HG03103 (cell line): ENCODE measurements around the gene NIPAL3.
"Not testable (repeated sequence)": the region's sequence is repeated elsewhere in the genome, so short reads cannot be mapped to it uniquely, and the experiment has no call there.

ENCODE experiments used
- ATAC-seq: cut with Tn5 transposase; IDR thresholded peaks from one replicate; pipeline ENCODE4 v1.9.1; 2021; ENCODE audit warnings: low read depth; ENCODE audit not compliant: unreplicated experiment

NIPAL3 gene

DNA sequence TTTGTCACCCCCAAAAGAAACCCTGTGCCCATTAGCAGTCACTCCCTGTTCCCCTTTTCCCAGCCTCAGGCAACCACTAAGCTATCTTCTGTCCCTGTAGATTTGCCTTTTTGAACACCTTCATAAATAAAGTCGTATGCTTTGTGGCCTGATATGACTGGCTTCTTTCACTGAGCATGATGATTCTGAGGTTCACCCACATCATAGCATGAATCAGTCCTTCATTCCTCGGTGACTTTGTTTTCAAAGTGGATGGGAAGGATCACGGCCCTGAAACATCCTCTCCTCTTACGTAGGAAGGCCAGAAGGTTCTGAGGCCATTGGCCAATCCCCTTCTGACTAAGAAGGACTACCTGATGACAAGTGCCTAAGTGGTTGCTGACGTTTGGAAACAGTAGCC, 39.1 kb downstream of the NIPAL3 start:
- ATAC-seq: no peak

DNA sequence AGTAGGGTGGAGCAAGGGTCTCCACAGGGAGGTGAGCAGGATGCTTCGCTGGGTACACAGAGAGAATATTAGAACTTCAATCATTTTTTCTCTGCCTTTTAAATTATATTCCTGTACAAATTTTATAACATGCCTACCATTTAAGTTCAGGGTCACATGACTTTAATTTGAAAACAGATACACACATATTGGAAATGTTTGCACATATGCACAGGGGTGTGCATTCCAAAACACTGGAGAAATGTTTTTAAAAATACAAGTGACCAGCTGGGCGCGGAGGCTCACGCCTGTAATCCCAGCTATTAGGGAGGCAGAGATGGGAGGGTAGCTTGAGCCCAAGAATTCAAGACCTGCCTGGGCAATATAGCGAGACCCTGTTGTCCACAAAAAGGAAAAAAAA, 39.7 kb downstream of the NIPAL3 start:
- ATAC-seq: no peak

DNA sequence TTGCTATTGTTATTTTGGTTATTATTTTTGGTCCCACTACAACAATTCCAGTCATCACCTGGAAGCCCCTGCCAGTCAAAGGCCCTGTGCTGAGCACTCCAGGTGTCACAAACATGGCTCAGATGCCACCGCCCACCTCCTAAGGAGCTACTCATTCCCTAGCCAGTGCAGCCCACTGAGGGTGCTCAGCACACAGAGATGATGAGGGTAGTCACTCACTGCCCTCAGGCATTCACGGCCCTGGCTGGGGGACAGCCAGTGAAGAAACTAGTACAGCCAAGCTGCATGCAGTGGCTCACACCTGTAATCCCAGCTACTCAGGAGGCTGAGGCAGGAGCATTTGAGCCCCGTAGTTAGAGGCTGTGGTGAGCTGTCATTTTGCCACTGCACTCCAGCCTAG, 42.3 kb downstream of the NIPAL3 start:
- no peak for ATAC-seq

DNA sequence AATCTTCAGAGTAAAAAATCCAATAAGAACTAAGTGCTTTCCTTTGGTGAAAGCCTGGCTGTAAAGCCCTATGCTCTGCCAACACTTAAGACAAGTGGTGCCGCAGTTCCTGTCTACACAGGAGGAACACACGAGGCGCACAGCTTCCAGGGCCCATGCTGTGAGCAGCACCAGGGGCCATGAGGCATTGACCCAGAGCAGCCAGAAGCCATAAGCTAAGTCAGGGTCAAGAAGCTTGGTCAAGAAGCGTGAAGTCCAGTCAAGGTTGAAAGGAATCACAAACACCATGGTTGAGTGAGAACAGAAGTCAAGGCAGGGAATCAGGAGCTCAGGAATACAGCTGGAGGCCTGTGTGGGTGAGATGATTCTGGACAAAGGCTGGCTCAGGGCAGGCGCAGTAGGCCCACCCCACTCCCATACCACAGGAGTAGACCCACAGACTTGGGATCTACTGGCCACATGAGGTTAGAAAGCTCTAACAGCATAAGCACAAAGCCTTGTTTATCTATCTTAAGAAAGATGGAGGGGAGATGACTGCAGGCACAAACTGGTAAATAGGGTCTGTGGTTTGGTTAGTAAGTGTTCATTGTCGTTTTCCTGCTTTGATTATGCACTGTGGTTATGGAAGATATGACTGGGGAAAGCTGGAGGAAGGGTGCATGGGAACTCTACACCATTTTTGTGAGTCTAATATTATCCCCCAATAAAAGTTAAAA, 44.1 kb downstream of the NIPAL3 start:
- ATAC-seq: no peak

DNA sequence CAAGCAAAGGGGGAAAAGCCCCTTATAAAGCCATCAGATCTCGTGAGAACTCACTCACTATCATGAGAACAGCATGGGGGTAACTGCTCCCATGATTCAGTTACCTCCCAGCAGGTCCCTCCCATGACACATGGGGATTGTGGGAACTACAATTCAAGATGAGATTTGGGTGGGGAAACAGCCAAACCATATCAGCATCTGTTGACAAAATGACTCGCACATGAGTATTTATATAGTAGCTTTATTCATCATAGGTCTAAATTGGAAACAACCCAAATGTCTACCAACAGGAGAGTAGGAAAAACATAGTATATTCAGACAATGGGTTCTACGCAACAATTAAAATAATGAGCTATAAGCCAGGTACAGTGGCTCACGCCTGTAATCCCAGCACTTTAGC, 46.5 kb downstream of the NIPAL3 start:
- not testable (repeated sequence) for ATAC-seq

DNA sequence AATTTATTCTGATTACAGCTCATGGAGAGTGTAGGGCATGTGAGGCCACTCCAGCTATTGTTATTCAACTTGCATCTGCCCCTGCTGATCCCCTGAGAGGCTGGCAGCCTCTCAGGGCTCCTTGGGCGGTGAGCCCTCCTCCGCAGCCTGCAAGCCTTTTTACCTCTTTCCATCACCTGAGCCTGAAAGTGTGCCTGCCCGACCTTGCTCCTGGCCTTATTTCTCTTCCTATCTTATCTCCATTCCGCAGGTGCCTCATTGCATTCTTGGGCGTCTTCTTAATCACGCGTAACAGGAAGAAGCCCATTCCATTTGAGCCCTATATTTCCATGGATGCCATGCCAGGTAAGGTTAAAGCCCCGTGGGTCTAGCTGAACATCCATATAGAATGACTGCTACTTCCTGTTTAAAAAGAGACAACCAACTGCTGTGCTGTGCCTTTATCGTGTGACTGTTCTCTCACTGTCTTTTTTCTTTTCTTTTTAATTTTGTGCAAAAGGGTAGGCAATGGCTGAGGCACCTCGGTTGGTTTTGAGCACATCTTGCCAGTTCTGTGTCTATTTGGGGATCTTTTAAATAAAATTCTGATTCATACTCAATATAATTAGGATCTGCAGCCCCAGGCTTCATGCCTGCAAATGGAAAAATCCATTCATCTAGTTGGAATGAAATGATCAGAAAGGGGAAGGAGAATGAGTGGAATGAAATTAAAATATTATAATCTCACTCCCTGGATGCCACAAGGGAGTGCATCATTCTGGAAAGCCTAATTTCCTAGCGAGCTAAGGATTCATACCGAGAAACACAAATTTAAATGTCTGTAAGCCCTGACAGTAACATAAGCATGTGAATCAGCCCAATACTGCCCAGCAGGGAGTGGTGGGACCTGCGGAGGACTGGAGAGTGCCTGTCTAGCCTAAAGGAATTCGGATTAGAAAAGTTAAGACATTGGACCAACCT, 48.5 kb downstream of the NIPAL3 start:
- ATAC-seq: no peak

DNA sequence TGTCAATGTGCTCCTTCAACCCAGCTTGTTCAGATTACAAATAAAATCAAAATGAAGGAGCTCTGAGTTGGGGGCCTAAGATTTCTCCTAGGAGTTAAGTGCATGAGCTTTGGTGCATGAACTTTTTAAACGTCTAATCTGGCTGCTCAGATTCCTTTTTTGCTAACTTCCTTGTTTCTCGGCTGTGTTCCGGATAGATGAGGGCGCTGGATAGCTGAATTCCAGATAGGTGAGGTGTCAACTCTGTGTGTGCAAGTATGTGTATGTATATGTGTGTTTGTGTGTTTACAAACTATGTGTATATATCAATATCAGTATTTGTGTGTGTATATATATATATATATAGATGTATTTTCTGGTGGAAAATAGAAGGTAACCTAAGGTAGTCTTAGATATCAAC, 49.5 kb downstream of the NIPAL3 start:
- no peak for ATAC-seq

DNA sequence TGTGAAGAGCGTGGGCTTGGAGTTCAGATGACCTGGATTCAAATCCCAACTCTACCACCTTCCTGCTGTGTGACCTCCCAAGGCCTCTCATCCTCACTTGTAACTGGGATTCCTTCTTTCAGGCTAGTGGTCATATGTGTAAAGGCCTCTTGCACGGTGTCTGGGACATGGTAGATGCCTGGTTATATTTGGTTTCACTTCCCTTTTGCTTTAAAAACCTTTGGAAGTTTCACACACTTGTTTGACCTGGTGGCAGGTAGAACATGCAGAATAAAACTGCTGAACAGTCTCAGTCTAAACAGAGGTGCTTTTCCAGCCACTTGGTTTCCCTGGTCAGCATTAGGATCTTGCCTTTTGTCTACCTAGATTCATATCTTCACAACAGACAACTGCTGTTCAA, 50.0 kb downstream of the NIPAL3 start:
- no peak for ATAC-seq

DNA sequence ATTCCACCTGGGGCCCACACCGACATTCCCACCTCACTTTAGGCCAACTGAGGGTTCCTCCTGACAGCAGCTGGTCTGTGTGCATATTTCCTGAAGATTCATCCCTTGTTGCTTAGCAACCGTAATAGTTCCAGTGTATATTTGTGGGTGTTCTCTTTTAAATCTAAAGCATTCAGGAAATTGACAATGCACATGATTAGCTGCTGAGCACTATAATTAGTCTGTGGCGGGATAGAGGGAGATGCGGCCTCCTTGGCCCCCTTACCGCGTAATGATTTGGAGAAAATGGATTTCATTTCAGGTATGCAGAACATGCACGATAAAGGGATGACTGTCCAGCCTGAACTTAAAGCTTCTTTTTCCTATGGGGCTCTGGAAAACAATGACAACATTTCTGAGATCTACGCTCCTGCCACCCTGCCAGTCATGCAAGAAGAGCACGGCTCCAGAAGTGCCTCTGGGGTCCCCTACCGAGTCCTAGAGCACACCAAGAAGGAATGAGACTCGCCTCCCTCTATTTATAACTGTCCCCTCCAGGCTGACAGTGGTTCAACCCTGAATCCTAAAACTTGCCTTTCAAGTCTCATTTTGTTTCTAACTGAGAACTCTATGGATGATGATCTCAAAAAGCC, 53.2 kb downstream of the NIPAL3 start:
- no peak for ATAC-seq

DNA sequence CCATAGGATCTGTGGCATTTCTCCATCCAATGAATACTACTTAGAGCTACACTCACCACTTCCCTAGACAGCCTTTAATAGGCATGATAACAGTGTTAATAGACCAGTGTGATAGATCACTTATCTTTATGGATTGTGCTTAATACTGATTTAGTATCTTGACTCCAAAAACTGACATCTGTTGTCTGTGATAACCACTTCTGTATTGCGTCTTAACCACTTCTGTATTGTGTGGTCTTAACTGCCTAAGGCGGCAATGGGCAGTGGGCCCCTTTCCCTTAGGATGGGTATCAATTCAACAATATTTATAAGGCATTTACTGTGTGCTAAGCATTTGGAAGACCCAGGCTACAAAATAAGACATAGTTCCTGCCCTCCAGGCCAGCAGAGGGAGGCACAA, 55.0 kb downstream of the NIPAL3 start:
- ATAC-seq: no peak

DNA sequence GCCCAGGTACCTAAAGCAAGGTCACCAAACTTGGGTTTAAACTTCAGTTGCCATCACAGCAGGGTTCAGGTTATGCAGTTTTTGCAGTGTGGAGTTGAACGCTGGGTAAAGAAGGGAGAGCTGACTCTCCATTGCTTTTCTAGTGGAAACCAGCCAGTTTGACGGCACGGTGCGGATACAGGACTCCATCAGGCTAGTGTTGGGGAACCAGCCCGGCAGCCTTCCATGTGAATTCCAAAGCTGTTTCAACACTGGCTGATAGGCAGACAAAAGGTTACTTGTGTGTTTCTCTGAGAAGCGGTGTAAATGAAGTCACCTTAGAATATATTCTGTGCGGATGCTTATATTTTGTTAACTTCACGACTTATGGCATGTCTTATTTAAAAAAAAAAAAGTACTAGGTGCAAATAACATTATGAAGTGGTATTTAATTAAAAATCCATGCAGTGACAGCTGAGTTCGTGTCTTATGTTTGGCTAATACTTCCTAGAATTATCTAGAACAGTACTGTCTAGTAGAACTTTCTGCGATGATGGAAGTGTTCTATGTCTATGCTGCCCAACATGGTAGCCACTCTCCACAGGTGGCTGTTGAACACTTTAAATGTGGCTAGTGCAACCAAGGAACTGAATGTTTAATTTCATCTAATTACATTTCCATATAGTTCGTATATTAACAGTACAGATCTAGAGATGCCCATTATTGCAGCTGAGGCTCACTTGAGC, 57.1 kb downstream of the NIPAL3 start:
- no peak for ATAC-seq

DNA sequence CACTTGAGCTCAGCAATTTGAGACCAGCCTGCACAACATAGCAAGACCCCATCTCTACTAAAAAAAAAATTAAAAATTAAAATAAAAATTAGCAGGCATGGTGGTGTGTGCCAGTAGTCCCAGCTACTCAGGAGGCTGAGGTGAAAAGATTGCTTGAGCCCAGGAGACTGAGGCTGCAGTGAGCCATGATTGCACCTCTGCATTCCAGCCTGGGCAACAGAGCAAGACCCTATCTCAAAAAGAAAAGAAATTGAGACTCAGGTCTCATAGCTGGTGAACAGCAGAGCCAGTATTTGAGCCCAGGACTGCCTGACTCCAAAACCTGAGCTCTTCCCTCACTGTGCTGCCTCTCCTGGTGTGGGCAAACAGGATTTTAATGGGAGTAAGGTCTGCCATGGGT, 58.6 kb downstream of the NIPAL3 start:
- ATAC-seq: no peak

DNA sequence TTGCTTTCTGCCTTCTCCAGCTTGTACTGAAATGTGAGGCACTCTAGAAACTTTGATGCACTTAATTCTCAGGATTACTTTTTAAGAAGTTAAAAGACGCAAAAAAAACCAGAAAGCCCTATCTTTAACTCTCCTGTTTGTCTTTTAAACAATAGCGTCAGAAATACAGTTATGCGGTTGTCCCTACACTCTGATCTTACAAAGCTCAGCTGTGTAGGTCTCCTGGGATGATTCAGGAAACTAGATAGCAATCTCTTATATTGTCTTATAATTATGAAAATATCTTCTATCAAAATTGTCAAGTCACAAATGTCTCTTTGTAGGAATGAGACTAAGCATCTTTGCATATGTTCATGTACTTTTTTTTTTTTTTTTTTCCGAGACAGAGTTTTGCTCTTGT, 60.1 kb downstream of the NIPAL3 start:
- ATAC-seq: no peak

DNA sequence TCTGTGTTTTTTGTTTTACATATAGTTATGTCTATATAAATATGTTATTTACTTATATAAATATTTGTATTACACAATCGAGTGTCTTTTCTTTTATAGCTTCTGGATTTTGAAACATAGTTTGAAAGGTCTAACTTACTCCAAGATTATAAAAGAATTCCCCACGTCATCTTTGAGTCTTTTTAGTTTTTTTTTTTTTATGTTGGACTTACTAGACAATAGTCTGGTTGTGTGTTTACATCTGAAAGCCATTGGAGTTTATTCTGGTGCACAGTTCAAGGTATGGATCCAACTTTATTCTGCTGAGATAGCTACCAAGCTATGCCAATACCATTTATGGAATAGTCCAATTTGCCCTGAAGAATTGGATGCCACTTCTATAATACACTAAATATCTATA, 61.0 kb downstream of the NIPAL3 start:
- no peak for ATAC-seq

DNA sequence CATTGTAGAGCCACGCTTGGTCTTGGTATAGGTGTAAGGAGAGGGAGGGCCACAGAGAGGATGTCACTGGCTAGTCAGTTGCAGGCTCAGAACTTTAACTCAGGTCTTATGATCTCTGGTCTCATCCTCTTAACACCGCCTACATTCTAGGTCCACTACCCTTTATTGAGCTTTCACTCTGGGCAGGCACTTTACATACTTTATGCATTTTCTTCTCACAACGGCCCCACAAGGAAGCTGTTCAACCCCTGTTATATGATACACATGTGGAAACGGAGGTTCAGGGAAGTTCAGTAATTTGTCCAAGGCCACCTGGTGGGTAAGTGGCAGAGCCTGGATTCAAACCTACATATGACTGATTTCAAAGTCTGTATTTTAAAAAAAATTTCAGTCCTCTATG, 61.7 kb downstream of the NIPAL3 start:
- no peak for ATAC-seq

DNA sequence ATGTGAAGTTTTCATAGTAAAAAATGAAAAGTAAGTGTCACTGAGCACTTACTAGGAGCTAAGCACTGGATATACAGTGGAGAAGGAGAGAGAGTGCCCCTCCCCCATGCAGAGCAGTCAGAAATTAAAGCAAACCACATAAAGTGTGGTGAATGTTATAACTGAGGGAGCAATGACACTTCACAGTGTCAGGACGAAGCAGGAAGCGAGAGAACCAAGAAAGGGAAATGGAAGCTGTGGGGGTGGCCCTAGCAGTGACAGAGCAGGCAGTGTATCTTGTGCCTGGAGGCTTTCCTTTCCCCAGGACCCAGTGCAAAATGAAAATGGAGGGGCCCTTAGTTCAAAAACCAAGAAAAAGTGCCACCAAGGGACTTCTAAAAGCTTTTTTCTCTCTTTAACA, 65.5 kb downstream of the NIPAL3 start:
- no peak for ATAC-seq

DNA sequence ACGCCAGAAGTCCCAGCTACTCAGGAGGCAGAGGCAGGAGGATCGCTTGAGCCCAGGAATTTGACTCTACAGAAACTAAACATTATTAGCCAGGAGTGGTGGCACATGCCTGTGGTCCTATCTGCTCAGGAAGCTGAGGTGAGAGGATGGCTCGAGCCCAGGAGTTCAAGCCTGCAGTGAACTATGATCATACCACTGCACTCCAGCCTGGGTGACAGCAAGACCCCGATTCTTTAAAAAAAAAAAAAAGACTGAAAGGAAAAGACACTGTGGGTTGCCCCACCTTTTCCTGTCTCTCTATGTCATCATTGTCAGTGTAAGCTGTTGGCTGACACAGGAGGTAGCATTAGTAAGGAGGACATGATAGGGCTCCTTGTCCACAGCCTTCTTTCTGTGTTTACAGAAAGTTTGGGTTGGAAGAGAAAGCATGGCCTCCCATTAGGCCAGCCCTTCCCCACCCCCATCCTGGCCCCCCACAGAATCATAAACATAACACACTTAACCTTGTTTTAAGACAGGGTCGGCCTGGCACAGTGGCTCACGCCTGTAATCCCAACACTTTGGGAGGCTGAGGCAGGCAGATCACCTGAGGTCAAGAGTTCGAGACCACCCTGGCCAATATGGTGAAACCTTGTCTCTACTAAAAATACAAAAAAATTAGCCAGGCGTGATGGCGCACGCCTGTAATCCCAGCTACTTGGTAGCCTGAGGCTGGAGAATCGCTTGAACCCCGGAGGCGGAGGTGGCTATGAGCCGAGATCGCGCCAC, 66.4 kb downstream of the NIPAL3 start:
- ATAC-seq: no peak

DNA sequence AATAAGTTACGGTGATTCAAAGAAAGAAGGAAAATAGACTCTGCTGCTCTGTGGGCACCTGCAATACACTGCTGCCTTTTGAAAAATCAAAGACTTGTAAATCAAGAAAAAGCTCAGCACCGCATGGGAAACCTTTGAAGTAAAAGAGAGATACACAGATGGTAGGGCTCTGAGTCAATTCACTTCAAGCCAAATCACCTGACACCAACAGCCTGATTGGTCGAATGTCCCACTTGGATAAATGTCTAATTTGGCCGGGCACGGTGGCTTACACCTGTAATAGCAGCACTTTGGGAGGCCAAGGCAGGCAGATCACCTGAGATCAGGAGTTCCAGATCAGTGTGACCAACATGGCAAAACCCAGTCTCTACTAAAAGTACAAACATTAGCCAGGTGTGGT, 67.8 kb downstream of the NIPAL3 start:
- ATAC-seq: no peak

DNA sequence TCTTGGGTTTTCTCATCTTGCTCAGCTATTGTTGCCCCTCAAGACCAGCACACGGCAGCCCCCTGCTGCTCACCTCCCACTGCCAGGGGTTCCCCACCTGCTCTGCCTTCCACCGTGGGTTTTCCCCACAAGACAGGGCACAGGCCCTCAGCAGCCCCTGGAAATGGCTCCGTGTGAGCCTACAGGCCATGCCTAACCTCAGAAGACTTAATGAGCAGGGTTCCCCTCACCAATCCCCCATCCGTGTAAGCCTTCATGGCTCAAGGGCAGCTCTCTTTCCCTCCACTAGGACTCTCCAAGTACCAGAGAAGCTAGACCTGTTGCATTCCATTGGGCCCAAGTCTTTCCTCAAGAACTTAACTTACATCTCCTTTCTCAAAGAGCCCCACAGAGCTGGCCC, 68.6 kb downstream of the NIPAL3 start:
- ATAC-seq: no peak
